PFSK-1 (cell line): ENCODE results near the gene XPO6.

Experiments
- FOXP2 ChIP-seq: optimal IDR thresholded peaks from 2 replicates; pipeline ENCODE3; 2011; ENCODE audit warnings: borderline replicate concordance, control low read depth, inconsistent platforms; ENCODE audit not compliant: insufficient read depth; ENCODE audit errors: extremely low read length, extremely low read depth
- TAF1 ChIP-seq: IDR thresholded peaks from 2 replicates; pipeline ENCODE4 v1.6.1; 2012; ENCODE audit warnings: low read length, control low read depth, borderline replicate concordance; ENCODE audit not compliant: insufficient read depth

- no peak for TF ChIP-seq TAF1
- TF ChIP-seq FOXP2, result no peak
Observed at GRCh38 chr16:28182801-28183200, 29.0 kb downstream of the XPO6 start.
